GM19372 (cell line): ENCODE results near the gene SUSD2.
"Not testable (repeated sequence)": the region's sequence is repeated elsewhere in the genome, so short reads cannot be mapped to it uniquely, and the experiment has no call there.

Experiments
- ATAC-seq: cut with Tn5 transposase; IDR thresholded peaks from one replicate; pipeline ENCODE4 v1.9.1; 2021; ENCODE audit warnings: mild to moderate bottlenecking, low read depth, moderate library complexity; ENCODE audit not compliant: unreplicated experiment

SUSD2 gene

DNA sequence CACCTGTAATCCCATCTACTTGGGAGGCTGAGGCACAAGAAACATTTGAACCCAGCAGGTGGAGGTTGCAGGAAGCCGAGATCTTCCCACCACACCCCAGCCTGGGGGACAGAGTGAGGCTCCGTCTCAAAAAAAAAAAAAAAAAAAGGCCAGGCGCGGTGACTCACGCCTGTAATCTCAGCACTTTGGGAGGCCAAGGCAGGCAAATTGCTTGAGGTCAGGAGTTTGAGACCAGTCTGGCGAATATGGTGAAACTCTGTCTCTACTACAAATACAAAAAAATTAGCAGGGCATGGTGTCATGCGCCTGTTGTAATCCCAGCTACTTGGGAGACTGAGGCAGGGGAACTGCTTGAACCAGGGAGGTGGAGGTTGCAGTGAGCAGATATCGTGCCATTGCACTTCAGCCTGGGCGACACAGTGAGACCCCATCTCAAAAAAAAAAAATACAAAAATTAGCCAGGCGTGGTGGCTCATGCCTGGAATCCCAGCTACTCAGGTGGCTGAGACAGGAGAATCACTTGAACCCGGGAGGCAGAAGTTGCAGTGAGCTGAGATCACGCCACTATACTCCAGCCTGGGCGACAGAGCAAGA is 56.9 kb downstream of the SUSD2 start:
- not testable (repeated sequence) for ATAC-seq
